ENCODE measurements around the gene FGFRL1.
A peak's percentile ranks its signal among the peaks of the same experiment; 100 is the strongest.

The FGFRL1 gene

DNA sequence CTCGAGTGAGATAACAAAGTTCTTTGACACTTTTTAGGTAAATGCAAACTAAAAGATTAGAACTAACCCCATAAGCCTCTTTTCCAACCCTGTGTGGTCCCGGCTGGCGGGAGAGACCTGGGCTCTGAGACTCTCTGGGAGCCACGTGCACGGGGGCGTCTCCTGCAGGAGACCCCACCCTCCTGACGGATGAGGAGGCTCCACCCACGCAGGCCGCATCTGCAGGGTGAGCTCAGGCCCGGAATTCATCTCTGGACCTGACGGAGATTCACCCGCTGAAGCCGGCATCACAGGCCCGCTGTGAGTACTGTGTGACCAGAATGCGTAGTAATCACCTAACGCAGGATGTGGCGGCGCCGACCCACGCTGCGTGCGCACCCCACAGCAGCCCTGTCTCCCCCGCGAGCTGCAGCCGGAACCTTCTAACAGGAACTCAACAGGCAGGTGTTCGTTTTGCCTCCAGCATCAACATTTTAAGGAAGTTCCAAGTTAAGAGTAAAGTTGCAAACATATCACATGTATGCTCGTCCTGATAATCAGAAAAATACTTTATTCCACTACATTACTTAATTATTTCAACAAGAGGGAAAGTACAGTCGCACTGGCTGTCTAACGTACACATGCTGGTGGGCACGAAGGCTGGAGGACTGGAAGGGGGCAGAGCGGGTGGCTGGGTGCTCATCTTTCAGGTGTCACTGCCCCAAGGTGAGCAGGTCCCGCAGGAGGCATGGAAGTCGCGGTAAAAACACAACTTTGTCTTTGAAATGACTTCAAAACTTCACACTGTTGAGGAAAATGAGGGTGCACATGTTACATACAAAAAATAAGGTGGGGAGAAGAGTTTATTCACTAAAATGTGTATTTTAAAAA is 44.5 kb downstream of the FGFRL1 start:
- peak; percentile 87 for DNase-seq

DNA sequence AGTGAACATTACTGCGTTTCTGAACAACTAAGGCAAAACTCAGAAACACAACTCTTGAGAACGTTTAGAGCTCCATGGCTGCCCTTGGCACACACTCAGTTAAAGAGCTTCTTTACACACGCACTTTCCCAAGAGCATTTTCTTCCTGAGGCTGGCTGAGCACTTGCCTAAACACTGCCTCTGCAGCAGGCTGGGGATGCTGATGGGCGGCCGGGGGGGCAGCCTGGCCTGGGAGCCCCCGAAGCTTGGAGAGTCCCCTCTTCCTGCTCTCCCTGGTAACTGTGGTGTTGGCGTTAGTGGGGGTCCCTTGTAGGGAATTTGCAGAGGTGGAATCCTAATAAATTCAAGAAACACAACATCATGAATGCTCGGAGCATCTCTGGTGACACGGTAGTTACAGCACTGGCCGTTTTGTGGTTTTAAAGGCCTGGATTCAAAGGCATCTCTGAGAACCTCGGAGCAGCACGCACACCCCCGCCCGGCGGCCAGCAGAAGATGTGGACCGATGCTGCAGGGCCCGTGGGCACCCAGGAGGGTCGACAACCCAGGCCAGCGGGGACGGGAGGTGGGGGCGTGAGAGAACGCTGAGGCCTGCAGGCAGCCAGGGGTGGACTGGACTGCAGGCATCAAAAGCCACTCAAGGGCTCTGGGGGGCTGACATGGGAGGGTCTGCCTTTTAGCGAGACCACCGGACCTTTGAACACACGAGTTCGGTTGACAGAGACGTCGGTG is 45.4 kb downstream of the FGFRL1 start:
- no peak for DNase-seq

DNA sequence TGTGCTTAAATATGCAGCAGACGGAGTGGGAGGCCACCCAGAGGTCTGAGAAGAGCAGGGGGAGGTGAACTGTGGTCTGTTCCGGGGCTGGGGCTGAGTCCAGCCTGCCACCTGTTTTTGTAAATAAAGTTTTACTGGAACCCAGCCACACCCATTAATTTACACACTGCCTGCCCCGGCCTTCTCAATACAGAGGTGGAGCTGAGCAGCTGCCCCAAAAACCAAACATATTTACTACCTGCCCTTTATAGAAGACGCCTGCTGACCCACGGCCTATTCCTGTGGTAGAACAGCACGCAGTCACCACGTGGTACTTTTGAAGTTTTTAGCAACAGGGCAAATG is 45.9 kb downstream of the FGFRL1 start:
- DNase-seq: no peak

DNA sequence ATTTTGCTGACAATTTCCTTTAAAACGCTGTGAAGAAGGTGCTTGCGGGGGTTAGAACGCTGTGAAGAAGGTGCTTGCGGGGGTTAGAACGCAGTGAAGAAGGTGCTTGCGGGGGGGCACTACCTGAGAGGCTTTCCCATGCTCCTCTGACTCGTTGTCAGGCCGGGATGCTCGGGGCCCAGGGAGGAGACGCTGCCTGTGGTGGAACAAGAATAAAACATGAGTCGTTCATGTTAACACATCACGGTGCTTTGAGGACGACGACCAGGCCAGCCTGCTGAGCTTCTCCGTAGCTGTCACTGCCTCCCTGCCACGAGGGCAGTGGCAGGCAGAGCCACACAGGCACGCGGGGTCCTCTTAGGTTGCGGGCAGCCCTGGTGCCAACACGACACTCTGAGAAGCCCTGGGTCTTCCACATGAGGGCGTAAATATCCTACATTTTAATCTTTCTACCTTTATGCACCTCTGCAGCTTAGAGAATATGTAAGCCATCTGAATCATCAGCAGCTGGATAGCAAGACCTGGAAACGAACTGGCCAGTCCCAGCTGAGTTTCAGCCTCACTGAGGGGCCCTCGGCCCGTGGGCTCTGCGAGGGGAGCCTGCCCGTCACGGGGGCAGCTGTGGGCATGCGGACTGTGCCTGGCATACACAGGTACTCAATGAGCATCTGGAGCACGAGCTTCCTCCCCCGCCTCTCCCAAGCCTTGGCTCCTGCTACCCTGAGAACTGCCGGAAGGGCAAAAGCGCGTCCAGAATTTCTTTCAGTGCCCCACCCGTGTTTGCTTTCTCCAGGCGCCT is 47.0 kb downstream of the FGFRL1 start:
- DNase-seq: no peak

DNA sequence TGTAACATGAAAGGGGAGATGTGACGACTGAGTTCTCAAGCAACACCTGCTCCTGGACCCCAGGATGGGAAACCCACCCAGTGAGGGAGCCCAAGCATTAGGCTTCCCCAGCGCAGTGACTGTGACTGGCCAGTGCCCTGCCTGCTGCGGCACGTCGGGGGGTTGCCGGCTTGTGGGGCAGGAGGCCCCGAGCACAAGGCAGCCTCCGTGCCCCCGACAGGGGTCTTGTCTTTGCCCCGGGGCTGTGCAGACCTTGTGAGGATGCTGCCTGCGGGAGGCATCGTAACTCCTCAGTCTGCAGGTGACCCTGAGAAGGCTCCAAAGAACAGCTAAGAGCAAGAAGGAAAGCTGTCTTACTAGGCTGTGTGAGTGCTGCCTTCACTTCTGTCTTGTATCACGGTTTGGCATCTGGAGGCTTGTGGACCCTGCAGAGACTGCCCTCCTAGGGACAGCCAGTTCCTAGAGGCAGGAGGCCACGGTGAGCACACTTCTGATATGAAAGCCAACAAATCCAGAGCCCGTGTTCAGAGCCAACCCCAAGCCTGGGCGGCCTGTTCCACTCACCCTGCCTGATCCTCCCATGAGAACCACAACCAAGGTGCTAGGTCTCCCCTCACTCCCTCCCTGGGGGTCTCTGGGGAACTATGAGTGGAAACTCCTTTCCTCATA is 47.7 kb downstream of the FGFRL1 start:
- DNase-seq: no peak

DNA sequence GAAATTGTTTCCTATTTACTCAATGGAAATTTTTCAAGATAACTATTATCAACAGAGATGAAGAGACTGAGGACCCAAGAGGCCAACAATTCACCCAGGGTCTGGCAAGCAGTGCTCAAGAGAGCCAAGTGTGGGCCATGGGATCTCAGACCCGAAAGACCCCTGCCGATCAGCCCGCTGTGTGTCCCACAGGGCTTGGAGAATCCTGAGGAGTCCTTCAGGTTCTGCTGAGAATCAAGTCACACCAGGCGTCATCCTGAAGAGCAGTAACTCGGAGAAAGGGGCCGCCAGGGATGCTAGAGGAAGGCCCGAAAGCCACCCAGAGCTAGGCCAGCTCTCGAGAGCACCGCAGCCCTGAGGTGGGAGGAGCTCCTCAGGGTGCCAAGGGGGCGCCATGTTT is 48.7 kb downstream of the FGFRL1 start:
- DNase-seq: no peak

DNA sequence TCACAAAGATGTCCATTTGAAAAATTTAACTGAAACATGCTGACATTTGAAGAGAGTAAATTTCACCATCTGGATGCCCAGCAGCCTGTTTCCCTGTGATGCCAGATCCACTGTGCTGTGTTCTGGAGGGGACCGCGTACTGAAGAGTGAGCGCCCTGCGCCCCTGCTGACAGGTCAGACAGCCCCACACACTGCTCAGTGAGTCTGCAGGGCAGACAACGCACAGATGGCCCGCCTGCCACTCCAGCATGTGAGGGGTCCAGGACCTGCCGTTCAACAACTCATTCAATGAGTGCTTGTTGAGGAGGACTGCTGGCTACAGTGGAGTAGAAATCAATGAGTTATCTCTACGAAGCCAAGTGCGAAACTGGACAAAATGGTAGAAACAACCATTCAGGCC is 49.2 kb downstream of the FGFRL1 start:
- no peak for DNase-seq

DNA sequence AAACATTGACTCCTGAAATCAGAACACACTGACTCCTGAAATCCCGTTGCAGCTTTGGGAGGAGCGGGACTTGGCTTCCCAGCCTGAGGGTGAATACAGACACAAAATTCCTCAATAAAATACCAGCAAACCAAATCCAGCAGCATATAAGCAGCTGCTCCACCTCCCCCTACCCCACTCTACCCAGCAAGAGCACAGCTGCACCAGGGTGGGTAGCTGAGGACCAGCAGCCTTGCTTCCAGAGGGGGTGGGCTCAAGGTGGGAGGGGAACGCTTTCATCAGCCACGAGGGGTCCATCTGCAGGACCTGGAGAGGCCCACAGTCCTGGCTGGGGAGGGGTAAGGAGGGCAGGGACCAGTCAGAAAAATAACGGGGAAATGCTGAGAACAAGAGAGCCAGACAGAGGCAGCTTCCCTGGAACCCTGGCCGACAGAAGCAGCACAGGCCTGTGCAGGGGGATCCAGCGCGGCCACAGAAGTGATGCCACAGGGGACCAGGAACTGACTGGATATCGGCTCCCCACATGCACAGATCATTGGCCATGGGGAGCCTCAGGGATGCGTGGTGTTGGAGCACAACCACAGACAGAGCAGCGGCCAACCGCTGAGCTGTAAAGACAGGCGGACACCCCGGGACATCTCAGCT is 49.8 kb downstream of the FGFRL1 start:
- no peak for DNase-seq

DNA sequence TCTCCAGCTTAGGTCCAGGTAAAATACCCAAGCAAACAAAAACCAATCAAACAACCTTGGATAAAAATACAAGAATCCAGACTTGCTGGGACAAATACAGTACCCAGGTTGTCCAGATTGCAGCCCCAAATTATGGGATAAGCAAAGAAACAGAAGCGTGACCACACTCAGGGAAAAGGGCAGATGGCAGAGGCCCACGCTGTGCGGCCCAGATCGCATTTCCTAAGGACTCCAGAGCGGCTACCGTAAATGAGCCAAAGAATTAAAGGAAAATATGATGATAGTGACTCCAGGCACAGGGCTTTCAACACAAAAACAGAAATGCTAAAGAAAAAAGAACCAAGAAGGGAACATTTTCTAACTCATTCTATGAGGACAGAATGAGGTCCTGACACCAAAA is 50.3 kb downstream of the FGFRL1 start:
- no peak for DNase-seq

DNA sequence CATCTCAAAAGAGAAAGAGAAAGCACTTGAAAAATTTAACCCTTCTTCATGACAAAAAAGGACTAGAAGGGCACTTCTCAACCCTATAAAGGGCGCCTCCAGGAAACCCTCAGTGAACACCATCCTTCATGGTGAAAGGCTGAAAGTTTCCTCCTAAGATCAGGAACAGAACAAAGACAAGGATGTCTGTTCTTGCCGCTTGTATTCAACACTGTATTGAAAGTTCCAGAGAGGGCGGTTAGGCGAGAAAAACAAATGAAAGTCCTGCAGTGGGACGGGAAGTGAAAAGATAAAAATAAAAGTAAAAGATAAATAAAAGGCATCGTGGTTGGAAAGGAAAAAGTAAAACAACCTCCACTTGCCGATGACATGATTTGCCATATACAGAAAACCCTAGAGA is 51.0 kb downstream of the FGFRL1 start:
- DNase-seq: no peak

DNA sequence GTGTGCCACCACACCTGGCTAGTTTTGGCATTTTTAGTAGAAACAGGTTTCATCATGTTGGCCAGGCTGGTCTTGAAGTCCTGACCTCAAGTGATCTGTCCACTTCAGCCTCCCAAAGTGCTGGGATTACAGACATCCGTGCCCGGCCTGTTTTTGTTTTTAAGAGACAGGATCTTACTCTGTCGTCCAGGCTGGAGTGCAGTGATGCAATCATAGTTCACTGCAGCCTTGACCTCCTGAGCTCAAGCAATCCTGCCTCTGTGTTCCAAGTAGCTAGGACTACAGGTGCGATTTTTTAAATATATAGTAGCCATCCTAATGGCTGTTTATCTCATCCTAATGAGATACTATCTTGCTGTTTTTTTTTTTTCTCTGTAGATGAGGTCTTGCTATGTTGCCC is 54.3 kb downstream of the FGFRL1 start:
- no peak for DNase-seq

DNA sequence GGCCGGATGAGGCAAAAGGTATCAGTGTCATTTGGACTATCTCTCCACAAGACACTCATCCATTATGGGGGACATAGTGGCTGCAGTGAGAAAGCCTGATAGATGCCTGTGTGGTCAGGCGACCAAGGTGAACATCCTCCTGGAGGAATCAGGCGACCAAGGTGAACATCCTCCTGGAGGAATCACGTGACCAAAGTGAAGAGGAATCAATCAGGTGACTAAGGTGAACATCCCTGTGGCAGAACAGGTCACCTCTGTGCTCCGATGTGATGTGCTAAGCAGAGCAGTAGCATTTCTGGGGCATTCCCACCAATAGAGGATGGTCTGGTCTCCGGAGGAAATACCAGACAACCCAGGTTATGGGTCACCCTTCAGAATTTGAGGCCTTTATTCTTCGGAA is 58.0 kb downstream of the FGFRL1 start:
- no peak for DNase-seq

DNA sequence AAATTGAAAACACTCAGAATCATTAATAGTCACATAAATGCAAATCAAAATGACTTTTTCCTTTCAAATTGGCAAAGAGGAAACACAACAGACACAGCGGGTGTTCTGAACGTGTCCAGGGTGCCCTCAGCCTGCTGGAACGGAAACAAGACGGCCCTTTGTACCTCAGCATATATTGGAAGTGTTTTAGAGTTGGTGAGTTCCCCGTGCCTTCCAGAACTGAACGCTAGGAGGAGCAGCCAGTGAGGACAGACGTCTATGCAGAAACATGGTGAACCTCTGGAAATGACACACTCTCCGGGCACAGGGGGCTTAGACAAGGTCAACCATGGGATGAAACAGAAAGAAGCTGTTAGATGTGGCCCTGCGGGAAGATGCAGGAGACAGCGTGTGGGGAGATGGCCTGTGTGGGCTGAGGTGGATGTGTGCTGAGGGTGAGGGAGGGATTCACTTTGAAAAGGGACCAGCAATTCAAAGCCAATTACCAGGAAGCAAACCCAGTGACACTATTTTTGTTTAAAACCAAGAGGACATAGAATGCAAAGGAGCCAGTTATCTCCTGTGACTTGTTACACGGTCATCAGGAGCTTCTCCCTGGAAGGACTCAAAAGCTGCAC is 61.5 kb downstream of the FGFRL1 start:
- peak; percentile 63 for DNase-seq

DNA sequence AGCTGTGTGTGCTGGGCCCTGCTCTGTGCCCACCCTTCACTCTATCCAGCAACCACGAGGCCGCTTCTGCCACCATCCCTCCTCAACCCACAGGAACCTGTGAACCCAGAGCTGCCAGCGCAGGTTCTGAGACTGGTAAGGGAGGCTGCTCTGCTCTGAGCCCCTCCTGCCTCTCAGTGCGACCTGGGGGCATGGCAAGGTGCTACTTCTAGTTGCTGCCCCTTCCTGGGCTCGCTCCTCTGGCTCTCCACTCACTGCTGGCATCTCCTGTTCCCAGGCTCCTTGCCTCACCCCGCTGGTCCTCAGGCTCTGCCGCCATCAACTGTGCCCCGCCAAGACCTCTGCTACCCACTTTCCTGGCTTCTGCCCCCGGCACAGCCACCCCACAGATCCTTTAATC is 62.7 kb downstream of the FGFRL1 start:
- no peak for DNase-seq

DNA sequence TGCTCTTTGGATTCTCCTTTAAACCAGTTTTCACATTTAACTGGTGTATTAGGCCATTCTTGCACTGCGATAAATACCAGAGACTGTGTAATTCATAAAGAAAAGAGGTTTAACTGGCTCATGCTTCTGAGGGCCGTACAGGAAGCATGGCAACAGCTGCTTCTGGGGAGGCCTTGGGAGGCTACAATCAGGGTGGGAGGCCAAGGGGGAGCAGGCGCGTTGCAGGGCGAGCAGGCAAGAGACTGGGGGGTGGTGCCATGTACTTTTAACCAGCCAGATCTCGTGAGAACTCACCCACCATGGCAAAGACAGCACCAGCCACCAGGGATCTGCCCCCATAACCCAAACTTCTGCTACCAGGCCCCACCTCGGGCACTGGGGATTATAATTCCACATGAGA is 63.8 kb downstream of the FGFRL1 start:
- DNase-seq: no peak

DNA sequence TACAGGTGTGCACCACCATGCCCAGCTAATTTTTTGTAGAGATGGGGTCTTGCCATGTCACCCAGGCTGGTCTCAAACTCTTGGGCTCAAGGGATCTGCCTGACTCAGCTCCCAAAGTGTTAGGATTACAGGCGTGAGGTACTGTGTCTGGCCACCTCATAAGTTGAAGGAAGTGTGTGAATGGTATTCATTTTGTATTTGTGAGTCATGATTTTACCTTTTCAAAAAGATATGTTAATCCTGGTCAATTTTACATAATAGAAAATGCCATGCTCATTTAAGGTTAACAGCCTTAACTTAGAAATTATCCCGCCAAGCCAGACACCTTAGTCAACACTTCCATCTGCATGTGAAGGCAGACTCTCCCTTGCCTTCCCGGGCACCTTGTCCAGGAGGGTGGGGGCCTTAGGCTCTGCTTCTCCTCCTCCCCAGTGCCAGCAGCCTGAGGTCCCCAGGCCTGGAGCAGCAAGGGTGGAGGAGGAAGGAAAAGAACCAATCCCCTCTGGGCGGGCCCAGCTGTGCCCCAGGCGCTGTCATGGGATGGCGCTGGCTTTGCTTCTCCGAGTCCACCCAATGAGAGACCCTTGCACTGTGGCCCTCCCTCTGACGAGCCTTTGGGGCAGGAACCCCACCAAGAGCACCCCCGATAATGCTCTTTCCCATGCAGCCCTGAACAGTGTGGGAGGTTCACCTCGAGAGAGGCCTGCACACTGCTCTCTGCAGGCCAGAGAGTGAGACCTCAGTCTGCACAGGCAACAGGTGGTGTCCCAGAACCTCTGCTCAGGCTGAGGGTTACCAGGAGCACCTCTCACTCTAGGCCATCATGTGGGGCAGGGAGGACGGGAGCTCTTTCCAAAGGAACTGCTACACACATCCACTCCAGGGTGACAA is 64.6 kb downstream of the FGFRL1 start:
- DNase-seq: no peak

Data from CD4-positive, alpha-beta T cell treated with Interleukin-10 for 1 hour (primary cell).